Fibroblast of villous mesenchyme (primary cell): ENCODE measurements around the gene SH2D3A. TPM values are rescaled to one million over a fixed set of nuclear protein-coding genes. Genes with fewer than 3 reads are reported as not detected.
A peak's percentile ranks its signal among the peaks of the same experiment; 100 is the strongest.

Experiments
- DNase-seq: peaks from one replicate; pipeline ENCODE4 v3.0.0-alpha.2; 2010; ENCODE audit warnings: low read depth
- H3K4me3 ChIP-seq: 2 replicates; pipeline ENCODE4 v1.5.1; 2011; ENCODE audit warnings: low read depth, mild to moderate bottlenecking, low read length
- total RNA-seq: library from RNA; depleted of rRNA; stranded (reverse); fragments of >200 nt; gene quantifications from 2 replicates; pipeline ENCODE4 v1.2.3, GENCODE V29; 2012
- TF ChIP-seq, protein P1 (sequence below): IDR thresholded peaks from 2 replicates; pipeline ENCODE4 v1.5.1; 2012; ENCODE audit warnings: low read depth, mild to moderate bottlenecking, low read length; ENCODE audit not compliant: insufficient read depth

Gene SH2D3A
- total RNA-seq, 1 donor, result under 0.01 TPM

DNA sequence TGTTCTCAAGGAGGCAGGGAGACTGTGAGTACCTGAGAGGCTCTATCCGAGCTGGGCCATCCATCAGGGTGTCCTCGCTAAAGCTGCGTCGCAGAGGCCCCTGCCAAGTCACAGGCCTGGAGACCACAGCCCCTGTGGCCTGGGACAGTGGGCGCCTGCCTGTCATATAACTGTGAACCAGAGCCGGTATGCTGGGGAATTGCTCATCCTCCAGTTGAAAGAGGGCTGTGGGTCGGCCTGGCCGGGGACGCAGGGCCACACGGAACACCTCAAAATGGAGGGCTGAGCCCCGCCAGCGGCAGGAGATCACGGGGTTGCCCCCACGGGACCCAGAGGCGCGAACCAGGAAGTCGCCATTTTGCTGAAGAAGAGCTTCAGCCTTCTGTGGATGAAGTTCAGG lies 6.6 kb downstream of the SH2D3A start:
- H3K4me3 ChIP-seq, result no peak overlapping the region
- TF ChIP-seq, protein P1, sequence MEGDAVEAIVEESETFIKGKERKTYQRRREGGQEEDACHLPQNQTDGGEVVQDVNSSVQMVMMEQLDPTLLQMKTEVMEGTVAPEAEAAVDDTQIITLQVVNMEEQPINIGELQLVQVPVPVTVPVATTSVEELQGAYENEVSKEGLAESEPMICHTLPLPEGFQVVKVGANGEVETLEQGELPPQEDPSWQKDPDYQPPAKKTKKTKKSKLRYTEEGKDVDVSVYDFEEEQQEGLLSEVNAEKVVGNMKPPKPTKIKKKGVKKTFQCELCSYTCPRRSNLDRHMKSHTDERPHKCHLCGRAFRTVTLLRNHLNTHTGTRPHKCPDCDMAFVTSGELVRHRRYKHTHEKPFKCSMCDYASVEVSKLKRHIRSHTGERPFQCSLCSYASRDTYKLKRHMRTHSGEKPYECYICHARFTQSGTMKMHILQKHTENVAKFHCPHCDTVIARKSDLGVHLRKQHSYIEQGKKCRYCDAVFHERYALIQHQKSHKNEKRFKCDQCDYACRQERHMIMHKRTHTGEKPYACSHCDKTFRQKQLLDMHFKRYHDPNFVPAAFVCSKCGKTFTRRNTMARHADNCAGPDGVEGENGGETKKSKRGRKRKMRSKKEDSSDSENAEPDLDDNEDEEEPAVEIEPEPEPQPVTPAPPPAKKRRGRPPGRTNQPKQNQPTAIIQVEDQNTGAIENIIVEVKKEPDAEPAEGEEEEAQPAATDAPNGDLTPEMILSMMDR, result no peak
- DNase-seq, result no peak

DNA sequence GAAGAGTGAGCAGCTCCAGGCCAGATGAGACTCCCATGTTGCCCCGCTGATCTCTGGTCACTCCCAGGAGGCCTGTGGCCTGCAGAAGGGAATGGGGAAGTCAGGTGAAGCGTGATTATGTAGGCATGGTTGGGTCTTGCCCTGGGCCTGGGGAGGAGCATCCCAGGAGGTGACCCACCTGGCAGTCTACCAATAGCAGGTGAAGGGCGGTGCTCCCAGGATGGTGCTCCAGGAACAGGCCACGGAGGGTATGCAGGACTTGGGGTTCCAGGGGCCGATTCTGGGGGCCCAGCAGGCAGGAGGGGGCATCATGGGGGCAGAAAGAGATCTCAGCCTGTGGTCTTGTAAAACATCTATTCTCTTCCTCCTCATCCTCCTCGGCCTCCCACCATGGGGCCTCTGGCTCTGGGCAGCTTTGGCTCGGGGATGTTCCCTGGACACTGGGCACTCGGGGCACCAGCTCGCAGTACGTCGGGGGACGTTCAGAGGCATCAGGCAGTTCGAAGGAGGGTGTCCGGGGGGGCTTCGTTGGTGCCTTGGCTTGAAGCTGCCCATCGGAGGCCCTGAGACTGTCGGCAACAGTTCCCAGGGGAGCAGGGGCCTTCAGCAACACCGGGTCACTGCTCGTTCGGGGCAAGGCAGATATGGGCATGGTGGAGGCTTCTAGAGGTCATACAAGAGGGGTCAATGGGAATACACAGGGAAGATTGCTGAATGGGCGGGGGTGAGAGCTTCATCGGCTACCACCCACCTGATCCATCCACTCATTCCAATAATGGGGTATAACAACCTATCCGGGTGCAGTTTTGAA lies 12.4 kb downstream of the SH2D3A start:
- no peak overlapping the region for H3K4me3 ChIP-seq
- DNase-seq, result no peak
- TF ChIP-seq, protein P1, result no peak

DNA sequence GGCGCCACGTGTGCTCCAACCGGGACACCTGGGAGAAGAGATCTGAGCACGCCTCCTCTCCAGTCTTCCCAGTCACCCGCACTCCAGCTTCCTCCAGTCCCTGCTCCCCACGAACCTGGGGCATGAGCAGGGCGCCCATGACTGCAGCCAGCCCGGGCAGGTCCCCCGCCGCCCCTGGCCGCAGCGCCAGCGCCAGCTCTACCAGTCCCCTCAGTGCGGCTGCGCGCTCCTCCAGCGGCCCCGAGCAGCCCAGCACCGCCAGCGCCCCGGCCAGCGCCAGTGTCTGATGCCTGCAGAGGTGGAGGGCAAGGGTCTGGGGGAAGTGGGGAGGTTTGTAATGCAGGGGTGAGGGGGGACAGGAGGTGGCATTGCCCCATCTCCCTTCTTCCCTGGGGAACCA lies 13.1 kb downstream of the SH2D3A start:
- TF ChIP-seq, protein P1, result no peak
- no peak for DNase-seq
- no peak overlapping the region for H3K4me3 ChIP-seq

DNA sequence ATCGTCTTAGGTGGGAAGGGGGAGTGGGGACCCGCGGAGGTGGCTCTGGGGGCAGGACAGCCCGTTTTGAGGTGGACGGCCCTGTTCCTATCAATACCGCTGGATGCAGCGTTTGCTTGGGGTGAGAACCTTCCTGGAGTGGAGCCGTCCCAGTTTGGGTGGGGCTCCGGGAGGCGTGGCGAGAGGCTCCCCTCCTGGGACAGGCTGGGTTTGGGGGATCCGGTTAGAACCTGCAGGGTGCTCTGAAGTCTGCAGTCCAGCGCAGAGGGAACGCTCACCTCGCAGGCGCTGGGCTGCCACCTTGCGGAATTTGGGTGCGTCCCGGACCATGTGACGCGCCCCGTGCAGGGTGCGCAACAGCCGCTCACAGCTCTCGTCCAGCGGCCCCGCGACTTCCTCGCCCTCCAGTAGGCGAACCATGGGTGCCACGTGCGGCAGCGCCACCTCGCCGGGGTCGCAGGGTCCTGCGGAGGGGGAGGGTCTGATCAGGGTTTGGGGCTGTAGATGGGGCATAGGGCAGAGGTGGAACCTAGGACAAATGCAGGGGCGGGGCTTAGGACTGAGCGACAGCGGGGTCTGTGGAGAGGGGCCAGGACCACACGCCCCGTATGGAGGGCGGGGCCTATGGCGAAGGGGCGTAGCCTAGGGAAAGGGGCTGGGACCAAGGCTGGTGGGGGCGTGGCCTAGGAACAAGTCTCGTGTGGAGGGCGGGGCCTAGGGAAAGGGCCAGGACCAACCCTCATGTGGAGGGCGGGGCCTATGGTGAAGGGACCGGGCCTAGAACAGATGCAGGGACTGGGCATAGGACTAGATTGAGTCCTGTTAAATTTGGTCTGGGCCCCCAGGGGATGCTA lies 13.8 kb downstream of the SH2D3A start:
- peak overlapping the region; percentile 51 for H3K4me3 ChIP-seq
- TF ChIP-seq, protein P1, result peak; percentile 32
- peak; percentile 67 for DNase-seq

DNA sequence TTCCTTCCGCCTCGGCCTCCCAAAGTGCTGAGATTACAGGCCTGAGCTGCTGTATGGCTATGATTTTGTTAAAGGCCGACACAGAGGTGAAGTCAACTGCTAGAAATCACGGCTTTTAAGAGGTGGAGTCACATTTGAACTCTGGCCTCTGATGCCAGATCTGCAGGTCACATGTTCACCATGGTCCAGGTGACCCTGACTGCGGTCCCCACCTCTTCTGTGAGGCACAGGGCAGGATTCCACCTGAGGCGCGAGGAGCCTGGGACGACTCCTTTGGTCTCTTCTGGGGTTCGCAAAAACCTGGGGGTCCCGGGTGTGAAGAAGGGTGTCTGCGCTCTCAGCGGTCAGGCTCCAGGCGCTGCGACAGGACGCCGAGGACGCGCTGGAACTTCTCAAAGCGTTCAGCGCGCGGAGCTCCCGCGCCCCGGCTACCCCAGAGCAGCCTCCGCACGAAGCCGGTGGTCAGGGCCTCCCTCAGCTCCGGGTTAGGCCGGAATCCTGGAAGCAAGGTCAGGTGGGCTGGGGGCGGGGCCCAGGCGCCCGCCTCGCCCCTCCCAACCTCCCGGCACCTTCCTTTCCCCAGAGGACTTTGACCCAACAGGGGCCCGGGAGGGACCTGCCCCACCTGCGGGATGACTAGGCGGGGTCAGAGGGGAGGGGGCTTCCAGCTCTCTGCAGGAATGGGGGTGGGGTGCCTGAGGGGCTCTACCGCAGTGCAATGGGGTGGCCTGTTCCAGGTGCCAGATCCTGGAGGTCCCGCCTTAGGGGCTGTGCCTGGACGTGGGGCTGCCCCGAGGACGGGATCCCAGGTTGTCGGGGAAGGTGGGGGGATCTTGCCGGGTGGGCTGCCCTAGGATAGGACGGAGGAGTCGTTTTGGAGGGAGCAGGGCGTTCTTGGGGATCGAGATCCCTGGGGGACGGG lies 14.7 kb downstream of the SH2D3A start:
- H3K4me3 ChIP-seq, result peak overlapping the region; percentile 51
- no peak for DNase-seq
- TF ChIP-seq, protein P1, result no peak

DNA sequence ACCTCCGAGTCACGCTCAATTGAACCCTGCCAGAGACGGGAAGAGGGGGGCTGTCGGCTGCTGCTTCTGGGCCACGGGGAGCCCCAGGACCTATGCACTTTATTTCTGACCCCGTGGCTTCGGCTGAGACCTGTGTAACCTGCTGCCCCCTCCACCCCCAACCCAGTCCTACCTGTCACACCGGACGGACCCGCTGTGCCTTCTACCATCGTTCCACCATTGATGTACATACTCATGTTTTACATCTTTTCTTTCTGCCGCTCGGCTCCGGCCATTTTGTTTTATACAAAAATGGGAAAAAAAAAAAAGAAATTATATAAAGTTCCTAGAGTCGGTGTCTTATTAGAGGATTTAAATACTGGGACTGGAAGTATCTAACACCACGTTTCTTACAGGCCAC lies 16.0 kb downstream of the SH2D3A start:
- DNase-seq, result no peak
- H3K4me3 ChIP-seq, result no peak overlapping the region
- TF ChIP-seq, protein P1, result no peak
